Lower leg skin (tissue), 3 donors: ENCODE results near the gene DPM2.

ENCODE experiments used
- CTCF ChIP-seq, 3 donors: fragments of 450-650 bp; IDR thresholded peaks; one replicate each; pipeline ENCODE4 v1.5.1; 2016; ENCODE audit warnings: antibody characterized with exemption in 3 of 3, mild to moderate bottlenecking in 3 of 3, moderate library complexity in 2 of 3
- POLR2A ChIP-seq, 2 donors: fragments of 450-650 bp; IDR thresholded peaks; one replicate each; pipeline ENCODE4 v1.6.1; 2016 to 2017; ENCODE audit warnings: antibody characterized with exemption in 2 of 2, mild to moderate bottlenecking in 1 of 2, moderate library complexity in 1 of 2

- TF ChIP-seq CTCF (IDR thresholded peaks at IDR 0.05): no peak
- no peak for TF ChIP-seq POLR2A (IDR thresholded peaks at IDR 0.05)
Observed at GRCh38 chr9:127916720-127917581, 20.7 kb downstream of the DPM2 start, which contains the start of gene ST6GALNAC4.
